GM23338 (cell line): ENCODE results near the gene PGBD4. TPM values are rescaled to one million over a fixed set of nuclear protein-coding genes. Genes with fewer than 3 reads are reported as not detected.

Experiments
- ATAC-seq: fragments of 200-7000 bp; cut with Tn5 transposase; 3 replicates; pipeline ENCODE4 v1.9.1; 2020
- DNase-seq: peaks from one replicate; pipeline ENCODE4 v3.0.0-alpha.2; 2015; ENCODE audit warnings: low spot score
- H2AFZ ChIP-seq: fragments of 200-600 bp; sonication (generic); 2 replicates; pipeline ENCODE4 v1.8.0; 2016; ENCODE audit warnings: antibody characterized with exemption, mild to moderate bottlenecking, moderate library complexity
- H3F3A ChIP-seq: fragments of 200-600 bp; sonication (generic); replicated peaks from 2 replicates; pipeline ENCODE4 v1.8.0; 2017; ENCODE audit warnings: antibody characterized with exemption, mixed run types, low read depth
- H3K27ac ChIP-seq: fragments of 200-600 bp; sonication (generic); 2 replicates; pipeline ENCODE4 v1.6.1; 2016; ENCODE audit warnings: low read depth
- H3K27me3 ChIP-seq: fragments of 200-600 bp; sonication (generic); 2 replicates; pipeline ENCODE4 v1.8.0; 2016; ENCODE audit warnings: mild to moderate bottlenecking, mixed run types, moderate library complexity; ENCODE audit not compliant: insufficient read depth
- H3K36me3 ChIP-seq: fragments of 200-600 bp; sonication (generic); 2 replicates; pipeline ENCODE4 v1.8.0; 2016; ENCODE audit warnings: mild to moderate bottlenecking; ENCODE audit not compliant: insufficient read depth
- H3K4me1 ChIP-seq: fragments of 200-600 bp; sonication (generic); 2 replicates; pipeline ENCODE4 v1.8.0; 2016; ENCODE audit warnings: mild to moderate bottlenecking, moderate library complexity; ENCODE audit not compliant: insufficient read depth
- H3K4me2 ChIP-seq: fragments of 200-600 bp; sonication (generic); 2 replicates; pipeline ENCODE4 v1.7.1; 2017; ENCODE audit warnings: mixed run types
- H3K4me3 ChIP-seq: fragments of 200-600 bp; sonication (generic); 2 replicates; pipeline ENCODE4 v1.6.1; 2016; ENCODE audit warnings: mixed run types
- H3K79me2 ChIP-seq: fragments of 200-600 bp; sonication (generic); replicated peaks from 2 replicates; pipeline ENCODE4 v1.8.0; 2017; ENCODE audit warnings: mild to moderate bottlenecking; ENCODE audit not compliant: insufficient read depth
- H3K9me2 ChIP-seq: fragments of 200-600 bp; sonication (generic); 2 replicates; pipeline ENCODE4 v1.8.0; 2017; ENCODE audit not compliant: insufficient read depth
- H4K20me1 ChIP-seq: fragments of 200-600 bp; sonication (generic); replicated peaks from 2 replicates; pipeline ENCODE4 v1.8.0; 2017; ENCODE audit warnings: mild to moderate bottlenecking; ENCODE audit not compliant: insufficient read depth
- H3K27ac Mint-ChIP-seq: 2 replicates; pipeline ENCODE4 v1.8.0; 2020; ENCODE audit warnings: inconsistent platforms, mild to moderate bottlenecking, moderate library complexity, mixed read lengths
- H3K27me3 Mint-ChIP-seq: 3 replicates; pipeline ENCODE4 v1.8.0; 2022; ENCODE audit warnings: low read depth, mild to moderate bottlenecking, moderate library complexity, mixed read lengths, inconsistent platforms; ENCODE audit not compliant: insufficient read depth, poor library complexity
- H3K36me3 Mint-ChIP-seq: 3 replicates; pipeline ENCODE4 v1.8.0; 2021; ENCODE audit warnings: low read depth, mild to moderate bottlenecking, inconsistent platforms, moderate library complexity, mixed read lengths
- H3K4me1 Mint-ChIP-seq: 3 replicates; pipeline ENCODE4 v1.8.0; 2020; ENCODE audit warnings: mild to moderate bottlenecking, inconsistent platforms, mixed read lengths
- H3K4me3 Mint-ChIP-seq: 3 replicates; pipeline ENCODE4 v1.8.0; 2021; ENCODE audit warnings: moderate library complexity, mild to moderate bottlenecking, inconsistent platforms, mixed read lengths
- H3K9me3 Mint-ChIP-seq: 3 replicates; pipeline ENCODE4 v1.8.0; 2020; ENCODE audit warnings: moderate library complexity, mild to moderate bottlenecking, inconsistent platforms, mixed read lengths
- CREB1 ChIP-seq: fragments of 250-450 bp; sonication (Bioruptor Pico); IDR thresholded peaks from 2 replicates; pipeline ENCODE4 v1.5.0; 2020; ENCODE audit warnings: low read depth, mild to moderate bottlenecking, moderate library complexity
- ETS1 ChIP-seq: IDR thresholded peaks from 2 replicates; pipeline ENCODE4 v1.6.1; 2016; ENCODE audit warnings: antibody characterized with exemption
- EZH2 ChIP-seq: fragments of 200-600 bp; sonication (generic); IDR thresholded peaks from one replicate; pipeline ENCODE4 v1.8.0; 2017; ENCODE audit warnings: antibody characterized with exemption, mild to moderate bottlenecking, low read depth; ENCODE audit not compliant: unreplicated experiment
- EZH2phosphoT487 ChIP-seq: fragments of 200-600 bp; sonication (generic); IDR thresholded peaks from one replicate; pipeline ENCODE4 v1.8.1; 2018; ENCODE audit warnings: antibody characterized with exemption; ENCODE audit not compliant: unreplicated experiment
- JUNB ChIP-seq: IDR thresholded peaks from one replicate; pipeline ENCODE4 v1.6.1; 2016; ENCODE audit warnings: antibody characterized with exemption; ENCODE audit not compliant: unreplicated experiment
- NANOG ChIP-seq: IDR thresholded peaks from 2 replicates; pipeline ENCODE4 v1.6.1; 2016; ENCODE audit warnings: antibody characterized with exemption, borderline replicate concordance
- POLR2AphosphoS5 ChIP-seq: IDR thresholded peaks from 2 replicates; pipeline ENCODE4 v1.6.1; 2016; ENCODE audit warnings: antibody characterized with exemption, low read depth
- STAT1 ChIP-seq: IDR thresholded peaks from one replicate; pipeline ENCODE4 v1.6.1; 2016; ENCODE audit warnings: antibody characterized with exemption; ENCODE audit not compliant: unreplicated experiment
- ZNF114 ChIP-seq: fragments of 250-450 bp; sonication (Bioruptor Pico); IDR thresholded peaks from 2 replicates; pipeline ENCODE4 v1.5.0; 2020; ENCODE audit warnings: mild to moderate bottlenecking, moderate library complexity
- ZNF331 ChIP-seq: fragments of 250-450 bp; sonication (Bioruptor Pico); IDR thresholded peaks from 2 replicates; pipeline ENCODE4 v1.5.0; 2020; ENCODE audit warnings: low read depth, mild to moderate bottlenecking, moderate library complexity
- polyA plus RNA-seq: library from polyadenylated mRNA; unstranded; fragments of >200 nt; fragmentation: Nextera tagmentation; extraction: Ambion mirVana; gene quantifications from 2 replicates; pipeline ENCODE4 v1.2.1, GENCODE V29; 2016
- total RNA-seq: library from RNA; depleted of rRNA; stranded (reverse); fragments of >200 nt; shearing (Covaris generic); gene quantifications from 2 replicates; pipeline ENCODE4 v1.2.3, GENCODE V29; 2014
- TF ChIP-seq, protein P1 (sequence below), 2 experiments: fragments of 200-600 bp in 1 of 2; sonication (generic) in 1 of 2; conservative IDR thresholded peaks; 2 replicates each; pipeline versions ENCODE4 v1.5.1 to v1.6.1; 2016 to 2017; ENCODE audit warnings: antibody characterized with exemption in 2 of 2, low read depth in 2 of 2, mild to moderate bottlenecking in 2 of 2, moderate library complexity in 1 of 2
- TF ChIP-seq, protein P2 (sequence below): IDR thresholded peaks from one replicate; pipeline ENCODE4 v1.6.1; 2018; ENCODE audit warnings: antibody characterized with exemption; ENCODE audit not compliant: unreplicated experiment

Gene PGBD4
- total and polyA plus RNA-seq, 2 experiments from 2014 or later, result 0.50 to 0.66 TPM

- TF ChIP-seq, protein P1, sequence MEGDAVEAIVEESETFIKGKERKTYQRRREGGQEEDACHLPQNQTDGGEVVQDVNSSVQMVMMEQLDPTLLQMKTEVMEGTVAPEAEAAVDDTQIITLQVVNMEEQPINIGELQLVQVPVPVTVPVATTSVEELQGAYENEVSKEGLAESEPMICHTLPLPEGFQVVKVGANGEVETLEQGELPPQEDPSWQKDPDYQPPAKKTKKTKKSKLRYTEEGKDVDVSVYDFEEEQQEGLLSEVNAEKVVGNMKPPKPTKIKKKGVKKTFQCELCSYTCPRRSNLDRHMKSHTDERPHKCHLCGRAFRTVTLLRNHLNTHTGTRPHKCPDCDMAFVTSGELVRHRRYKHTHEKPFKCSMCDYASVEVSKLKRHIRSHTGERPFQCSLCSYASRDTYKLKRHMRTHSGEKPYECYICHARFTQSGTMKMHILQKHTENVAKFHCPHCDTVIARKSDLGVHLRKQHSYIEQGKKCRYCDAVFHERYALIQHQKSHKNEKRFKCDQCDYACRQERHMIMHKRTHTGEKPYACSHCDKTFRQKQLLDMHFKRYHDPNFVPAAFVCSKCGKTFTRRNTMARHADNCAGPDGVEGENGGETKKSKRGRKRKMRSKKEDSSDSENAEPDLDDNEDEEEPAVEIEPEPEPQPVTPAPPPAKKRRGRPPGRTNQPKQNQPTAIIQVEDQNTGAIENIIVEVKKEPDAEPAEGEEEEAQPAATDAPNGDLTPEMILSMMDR (conservative IDR thresholded peaks at IDR 0.05; ENCODE audit: low read depth in 2 of 2), result no peak
- TF ChIP-seq ZNF114 (CRISPR knock-in tag) (no peak), CREB1 (no peak)
Measured at GRCh38 chr15:34078900-34079299, 23.0 kb upstream of the PGBD4 start (continued).

DNA sequence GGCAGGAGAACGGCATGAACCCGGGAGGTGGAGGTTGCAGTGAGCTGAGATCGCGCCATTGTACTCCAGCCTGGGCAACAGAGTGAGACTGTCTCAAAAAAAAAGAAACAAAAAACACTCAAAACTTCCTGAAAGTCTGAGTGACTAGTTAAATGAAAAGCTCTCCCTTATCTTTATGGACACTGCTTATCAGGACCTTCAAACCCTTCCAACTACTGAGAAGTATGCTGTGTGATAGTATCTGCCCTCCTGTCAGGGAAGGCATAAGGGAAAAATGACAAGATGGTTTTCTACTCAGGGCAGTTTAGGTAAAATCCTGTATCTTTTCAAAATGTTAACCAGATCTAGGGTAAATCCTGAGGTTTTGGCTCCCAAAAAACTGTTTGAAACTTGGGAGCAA lies 22.0 kb upstream of the PGBD4 start:
- no peaks in the 10 kb centered on the region for H3K79me2 ChIP-seq
- Mint-ChIP-seq H3K36me3 (peaks cover 4% of the 10 kb centered on the region; the same call in 1 of the 3 replicates), H3K27me3 (peaks cover 4% of the 10 kb centered on the region), H3K9me3 (no peaks in the 10 kb centered on the region), H3K4me3 (no peak overlapping the region), H3K27ac (no peak overlapping the region), H3K4me1 (no peaks in the 10 kb centered on the region)
- H3K4me2 ChIP-seq, result no peak overlapping the region
- H3K27ac ChIP-seq, result no peak overlapping the region
- H3K36me3 ChIP-seq, result 0 out of 2 replicates have a peak, but pooled peaks cover 4% of the 10 kb centered on the region
- no peaks in the 10 kb centered on the region for H3K9me2 ChIP-seq
- no peak overlapping the region for H2AFZ ChIP-seq
- no peaks in the 10 kb centered on the region for H3F3A ChIP-seq
- ATAC-seq (no peak), DNase-seq (no peak)
- H4K20me1 ChIP-seq, result no peaks in the 10 kb centered on the region
- no peak overlapping the region for H3K4me3 ChIP-seq
- H3K27me3 ChIP-seq, result no peaks in the 10 kb centered on the region
- H3K4me1 ChIP-seq, result no peaks in the 10 kb centered on the region
- TF ChIP-seq STAT1 (no peak), POLR2AphosphoS5 (no peak), NANOG (no peak), CREB1 (no peak), ETS1 (no peak), EZH2phosphoT487 (no peak), ZNF331 (CRISPR knock-in tag) (no peak), JUNB (no peak), ZNF114 (CRISPR knock-in tag) (no peak), EZH2 (no peak)
- TF ChIP-seq, protein P1 (conservative IDR thresholded peaks at IDR 0.05; ENCODE audit: low read depth in 2 of 2), result no peak
- TF ChIP-seq, protein P2, sequence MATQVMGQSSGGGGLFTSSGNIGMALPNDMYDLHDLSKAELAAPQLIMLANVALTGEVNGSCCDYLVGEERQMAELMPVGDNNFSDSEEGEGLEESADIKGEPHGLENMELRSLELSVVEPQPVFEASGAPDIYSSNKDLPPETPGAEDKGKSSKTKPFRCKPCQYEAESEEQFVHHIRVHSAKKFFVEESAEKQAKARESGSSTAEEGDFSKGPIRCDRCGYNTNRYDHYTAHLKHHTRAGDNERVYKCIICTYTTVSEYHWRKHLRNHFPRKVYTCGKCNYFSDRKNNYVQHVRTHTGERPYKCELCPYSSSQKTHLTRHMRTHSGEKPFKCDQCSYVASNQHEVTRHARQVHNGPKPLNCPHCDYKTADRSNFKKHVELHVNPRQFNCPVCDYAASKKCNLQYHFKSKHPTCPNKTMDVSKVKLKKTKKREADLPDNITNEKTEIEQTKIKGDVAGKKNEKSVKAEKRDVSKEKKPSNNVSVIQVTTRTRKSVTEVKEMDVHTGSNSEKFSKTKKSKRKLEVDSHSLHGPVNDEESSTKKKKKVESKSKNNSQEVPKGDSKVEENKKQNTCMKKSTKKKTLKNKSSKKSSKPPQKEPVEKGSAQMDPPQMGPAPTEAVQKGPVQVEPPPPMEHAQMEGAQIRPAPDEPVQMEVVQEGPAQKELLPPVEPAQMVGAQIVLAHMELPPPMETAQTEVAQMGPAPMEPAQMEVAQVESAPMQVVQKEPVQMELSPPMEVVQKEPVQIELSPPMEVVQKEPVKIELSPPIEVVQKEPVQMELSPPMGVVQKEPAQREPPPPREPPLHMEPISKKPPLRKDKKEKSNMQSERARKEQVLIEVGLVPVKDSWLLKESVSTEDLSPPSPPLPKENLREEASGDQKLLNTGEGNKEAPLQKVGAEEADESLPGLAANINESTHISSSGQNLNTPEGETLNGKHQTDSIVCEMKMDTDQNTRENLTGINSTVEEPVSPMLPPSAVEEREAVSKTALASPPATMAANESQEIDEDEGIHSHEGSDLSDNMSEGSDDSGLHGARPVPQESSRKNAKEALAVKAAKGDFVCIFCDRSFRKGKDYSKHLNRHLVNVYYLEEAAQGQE, result no peak
